H1 (cell line): Measurements from ENCODE around the gene LFNG. TPM values are rescaled to one million over a fixed set of nuclear protein-coding genes. Genes with fewer than 3 reads are reported as not detected.

ENCODE experiments used
- CTCF ChIA-PET: fragments of 300-600 bp; sonication (Branson Sonifier 250); formaldehyde crosslinking; loops from one replicate; lab custom pipeline; 2021; ENCODE audit not compliant: partially characterized antibody; lab: Charles Lee
- POLR2A ChIA-PET: fragments of 300-600 bp; sonication (Branson Sonifier 250); formaldehyde crosslinking; loops from one replicate; lab custom pipeline; 2021; ENCODE audit warnings: inconsistent platforms; ENCODE audit not compliant: partially characterized antibody; lab: Charles Lee
- DNase-seq, 2 experiments: peaks; one replicate each; pipeline versions ENCODE4 v3.0.0 to v3.0.0-alpha.2; 2010 to 2022; ENCODE audit warnings: low spot score in 2 of 2, low read depth in 1 of 2, mixed read lengths in 1 of 2
- FAIRE-seq: peaks from 2 replicates; lab custom pipeline; 2011; peaks lifted over from hg19 to GRCh38; lab: Jason Lieb, UNC
- H2AFZ ChIP-seq: 2 replicates; pipeline ENCODE4 v1.8.1; 2012; ENCODE audit warnings: low read length, inconsistent platforms
- H2AK5ac ChIP-seq: 2 replicates; pipeline ENCODE4 v1.6.1; 2013; ENCODE audit warnings: low read depth, low read length
- H2BK120ac ChIP-seq: replicated peaks from 2 replicates; pipeline ENCODE3; 2013; ENCODE audit warnings: low read depth, low read length, inconsistent platforms
- H2BK12ac ChIP-seq: 2 replicates; pipeline ENCODE4 v1.6.1; 2013; ENCODE audit warnings: low read depth, low read length
- H2BK15ac ChIP-seq: 2 replicates; pipeline ENCODE4 v1.6.1; 2013; ENCODE audit warnings: low read length
- H2BK20ac ChIP-seq: 2 replicates; pipeline ENCODE4 v1.6.1; 2013; ENCODE audit warnings: low read length
- H2BK5ac ChIP-seq: 2 replicates; pipeline ENCODE4 v1.6.1; 2013; ENCODE audit warnings: low read depth, low read length
- H3K14ac ChIP-seq: 2 replicates; pipeline ENCODE4 v1.6.1; 2013; ENCODE audit warnings: inconsistent platforms; ENCODE audit not compliant: insufficient read length
- H3K18ac ChIP-seq: 2 replicates; pipeline ENCODE4 v1.6.1; 2013; ENCODE audit warnings: low read length; ENCODE audit errors: extremely low read depth
- H3K23ac ChIP-seq: 2 replicates; pipeline ENCODE4 v1.6.1; 2013; ENCODE audit warnings: inconsistent platforms; ENCODE audit not compliant: insufficient read length
- H3K23me2 ChIP-seq: 2 replicates; pipeline ENCODE4 v1.6.1; 2013; ENCODE audit warnings: low read depth, low read length
- H3K27ac ChIP-seq: 2 replicates; pipeline ENCODE4 v1.6.1; 2011; ENCODE audit warnings: low read depth, low read length, inconsistent platforms
- H3K27me3 ChIP-seq, 4 experiments: replicated peaks in 1 of 4; 1 replicate in 1 of 4; 2 replicates in 3 of 4; pipeline versions ENCODE4 v1.6.1 to v1.8.1; 2011 to 2013; ENCODE audit warnings: low read length in 3 of 4, mild to moderate bottlenecking in 3 of 4, inconsistent platforms in 2 of 4, mixed read lengths in 2 of 4, moderate library complexity in 1 of 4; ENCODE audit not compliant: control insufficient read depth in 3 of 4, insufficient read depth in 3 of 4; ENCODE audit errors: extremely low read depth in 1 of 4
- H3K36me3 ChIP-seq, 4 experiments: 2 replicates each; pipeline versions ENCODE4 v1.6.1 to v1.8.1; 2011 to 2013; ENCODE audit warnings: mild to moderate bottlenecking in 4 of 4, low read length in 3 of 4, moderate library complexity in 2 of 4, control low read depth in 1 of 4, inconsistent platforms in 1 of 4; ENCODE audit not compliant: insufficient read depth in 4 of 4, control insufficient read depth in 2 of 4
- H3K4ac ChIP-seq: replicated peaks from 2 replicates; pipeline ENCODE3; 2013; ENCODE audit warnings: low read length, low read depth, mixed read lengths, inconsistent platforms; ENCODE audit not compliant: insufficient read length
- H3K4me1 ChIP-seq, 4 experiments: replicated peaks in 1 of 4; 1 replicate in 1 of 4; 2 replicates in 3 of 4; pipeline versions ENCODE4 v1.6.1 to v1.8.1; 2011 to 2013; ENCODE audit warnings: low read length in 3 of 4, inconsistent platforms in 2 of 4, mixed read lengths in 1 of 4; ENCODE audit not compliant: insufficient read depth in 4 of 4, control insufficient read depth in 3 of 4
- H3K4me2 ChIP-seq, 2 experiments: 2 replicates each; pipeline versions ENCODE4 v1.6.1 to v1.8.1; 2011 to 2013; ENCODE audit warnings: low read depth in 2 of 2, low read length in 2 of 2, control low read depth in 1 of 2, inconsistent platforms in 1 of 2, mild to moderate bottlenecking in 1 of 2; ENCODE audit not compliant: insufficient read depth in 1 of 2
- H3K4me3 ChIP-seq, 4 experiments: fragments of 200-600, 300-600 bp in 1 of 4; sonication (generic), shearing (Covaris generic), sonication (Bioruptor Twin) in 1 of 4; 2 replicates each; pipeline versions ENCODE4 v1.5.1 to v1.8.1; 2011 to 2016; ENCODE audit warnings: low read length in 4 of 4, low read depth in 3 of 4, control low read depth in 2 of 4, inconsistent platforms in 2 of 4, mild to moderate bottlenecking in 2 of 4, mixed read lengths in 1 of 4, moderate library complexity in 1 of 4; ENCODE audit not compliant: insufficient read depth in 2 of 4; ENCODE audit errors: extremely low read depth in 1 of 4
- H3K56ac ChIP-seq: replicated peaks from 2 replicates; pipeline ENCODE3; 2013; ENCODE audit warnings: low read depth, mild to moderate bottlenecking, mixed read lengths, low read length, inconsistent platforms; ENCODE audit not compliant: insufficient read length
- H3K79me1 ChIP-seq: 2 replicates; pipeline ENCODE4 v1.6.1; 2013; ENCODE audit warnings: low read depth, low read length, control low read depth
- H3K79me2 ChIP-seq, 2 experiments: 2 replicates each; pipeline versions ENCODE4 v1.6.1 to v1.8.1; 2012 to 2013; ENCODE audit warnings: low read length in 2 of 2, mild to moderate bottlenecking in 2 of 2, inconsistent platforms in 1 of 2; ENCODE audit not compliant: insufficient read depth in 2 of 2, control insufficient read depth in 1 of 2
- H3K9ac ChIP-seq, 4 experiments: replicated peaks in 1 of 4; 1 replicate in 1 of 4; 2 replicates in 3 of 4; pipeline versions ENCODE4 v1.6.1 to v1.8.1; 2011 to 2013; ENCODE audit warnings: low read depth in 3 of 4, low read length in 3 of 4, control low read depth in 2 of 4, mild to moderate bottlenecking in 2 of 4, moderate library complexity in 2 of 4, inconsistent platforms in 1 of 4; ENCODE audit errors: extremely low read depth in 1 of 4
- H3K9me3 ChIP-seq, 2 experiments: 2 replicates each; pipeline versions ENCODE4 v1.6.1 to v1.8.1; 2012 to 2013; ENCODE audit warnings: mild to moderate bottlenecking in 2 of 2, moderate library complexity in 2 of 2, control low read depth in 1 of 2, inconsistent platforms in 1 of 2, low read depth in 1 of 2, low read length in 1 of 2, mixed read lengths in 1 of 2; ENCODE audit not compliant: insufficient read depth in 2 of 2
- H4K20me1 ChIP-seq, 2 experiments: replicated peaks in 1 of 2; 2 replicates each; pipeline versions ENCODE3 to v1.8.1; 2011 to 2013; ENCODE audit warnings: inconsistent platforms in 2 of 2, low read length in 2 of 2, mild to moderate bottlenecking in 1 of 2; ENCODE audit not compliant: insufficient read depth in 2 of 2, control insufficient read depth in 1 of 2
- H4K5ac ChIP-seq: 2 replicates; pipeline ENCODE4 v1.6.1; 2013; ENCODE audit warnings: low read length, low read depth, mixed read lengths, inconsistent platforms; ENCODE audit not compliant: insufficient read length
- H4K8ac ChIP-seq: 2 replicates; pipeline ENCODE4 v1.8.0; 2013; ENCODE audit warnings: mild to moderate bottlenecking, moderate library complexity, low read length, inconsistent platforms; ENCODE audit not compliant: insufficient read depth; ENCODE audit errors: extremely low read depth
- H4K91ac ChIP-seq: replicated peaks from 2 replicates; pipeline ENCODE3; 2013; ENCODE audit warnings: low read length, mixed read lengths, inconsistent platforms; ENCODE audit not compliant: insufficient read length
- FOSL1 ChIP-seq: IDR thresholded peaks from 2 replicates; pipeline ENCODE4 v1.6.1; 2011; ENCODE audit warnings: mild to moderate bottlenecking, low read depth, low read length, moderate library complexity; ENCODE audit not compliant: insufficient read depth
- GTF2F1 ChIP-seq: IDR thresholded peaks from 2 replicates; pipeline ENCODE4 v1.6.1; 2012; ENCODE audit warnings: low read depth, low read length, improper control_type of control experiment, borderline replicate concordance
- KDM1A ChIP-seq: fragments of 200-600, 300-600 bp; sonication (generic); IDR thresholded peaks from 2 replicates; pipeline ENCODE4 v1.7.1; 2016; ENCODE audit warnings: mild to moderate bottlenecking, low read length, borderline replicate concordance
- KDM4A ChIP-seq: IDR thresholded peaks from one replicate; pipeline ENCODE4 v1.7.1; 2012; ENCODE audit warnings: low read depth, mild to moderate bottlenecking, moderate library complexity, low read length, inconsistent platforms; ENCODE audit not compliant: severe bottlenecking
- MAFK ChIP-seq: IDR thresholded peaks from 2 replicates; pipeline ENCODE4 v1.6.1; 2012; ENCODE audit warnings: low read depth, mild to moderate bottlenecking, improper control_type of control experiment, low read length
- POU5F1 ChIP-seq: IDR thresholded peaks from 2 replicates; pipeline ENCODE4 v1.6.1; 2011; ENCODE audit warnings: low read depth, mild to moderate bottlenecking, low read length, moderate library complexity
- RBBP5 ChIP-seq: IDR thresholded peaks from 2 replicates; pipeline ENCODE4 v1.7.1; 2012; ENCODE audit warnings: low read depth, mild to moderate bottlenecking, inconsistent platforms, low read length, moderate library complexity, borderline replicate concordance
- SAP30 ChIP-seq: fragments of 300-600 bp; sonication (generic); IDR thresholded peaks from 2 replicates; pipeline ENCODE4 v1.7.1; 2012; ENCODE audit warnings: low read length, moderate library complexity, mild to moderate bottlenecking, inconsistent platforms; ENCODE audit not compliant: insufficient read depth, insufficient replicate concordance
- SIRT6 ChIP-seq: IDR thresholded peaks from one replicate; pipeline ENCODE4 v1.7.1; 2012; ENCODE audit warnings: low read length, inconsistent platforms
- SP1 ChIP-seq: IDR thresholded peaks from 2 replicates; pipeline ENCODE4 v1.6.1; 2011; ENCODE audit warnings: low read depth, low read length
- SRF ChIP-seq: IDR thresholded peaks from 2 replicates; pipeline ENCODE4 v1.6.1; 2011; ENCODE audit warnings: mild to moderate bottlenecking, low read depth, low read length, moderate library complexity
- YY1 ChIP-seq: IDR thresholded peaks from 2 replicates; pipeline ENCODE4 v1.6.1; 2011; ENCODE audit warnings: low read depth, mild to moderate bottlenecking, low read length
- ZNF274 ChIP-seq: IDR thresholded peaks from 2 replicates; pipeline ENCODE4 v1.7.0; 2012; ENCODE audit warnings: low read length, borderline replicate concordance; ENCODE audit errors: extremely low read depth
- WGBS, 2 experiments: shearing (Covaris generic) in 1 of 2; methylation state at CpG; one replicate each; pipeline versions ENCODE4 v1.1.6 to v1.1.7; 2013 to 2015; ENCODE audit warnings: low lambda C conversion rate in 2 of 2, mixed read lengths in 2 of 2, inconsistent platforms in 1 of 2, low coverage in 1 of 2, missing lambda C conversion rate in 1 of 2; ENCODE audit not compliant: insufficient replicate concordance in 2 of 2, insufficient coverage in 1 of 2, insufficient read length in 1 of 2; ENCODE audit errors: extremely low coverage in 1 of 2, missing lambda C conversion rate in 1 of 2; 5-methylcytosine and 5-hydroxymethylcytosine counted together
- polyA plus RNA-seq, 7 experiments: library from polyadenylated mRNA; depleted of rRNA in 3 of 7; stranded (reverse) in 5 of 7; unstranded in 2 of 7; fragments of >200 nt in 5 of 7; fragments of 200-250 nt in 2 of 7; gene quantifications; 1 replicate in 5 of 7; 2 replicates in 1 of 7; 4 replicates in 1 of 7; pipeline versions ENCODE4 v1.2.1 to v1.2.3, GENCODE V29; 2011 to 2013; ENCODE audit warnings: missing spikeins in 2 of 7, mixed read lengths in 2 of 7
- total RNA-seq: library from RNA; stranded (reverse); fragmentation: NEBNext Ultra II Directional; extraction: Animal tissue kit (Norgen Biotek cat#: 25700); gene quantifications from 2 replicates; pipeline ENCODE4 v1.2.1, GENCODE V29; 2021
- TF ChIP-seq, protein P1 (sequence below): IDR thresholded peaks from 2 replicates; pipeline ENCODE4 v1.6.1; 2011; ENCODE audit warnings: low read depth, mild to moderate bottlenecking, low read length; ENCODE audit not compliant: insufficient read depth

LFNG gene
- total and polyA plus RNA-seq, 2 of the 8 experiments (the other 6 are each of a cell fraction or from before 2014, with no cell fraction given) = 31.6 to 35.6 TPM

DNA sequence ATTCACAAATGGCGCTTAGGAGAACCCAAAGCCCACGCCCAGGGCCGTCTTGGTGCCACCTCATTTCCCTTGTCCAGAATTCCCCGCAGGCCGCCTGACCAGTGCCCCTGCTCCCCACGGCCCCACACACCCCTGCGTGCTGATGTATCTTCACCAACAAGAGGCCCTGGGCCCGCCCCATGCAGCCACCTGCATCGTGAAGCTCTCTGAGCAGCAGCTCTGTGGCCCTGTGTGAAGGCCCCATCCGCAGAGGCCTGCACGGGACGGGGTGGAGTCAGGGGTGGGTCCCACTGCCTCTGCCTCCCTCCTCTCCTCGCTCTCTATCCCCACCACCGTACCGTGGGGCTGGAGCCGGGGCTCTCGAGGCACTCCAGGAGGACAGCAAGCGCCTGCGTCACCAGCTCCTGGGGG lies 21.1 kb downstream of the LFNG start:
- ChIA-PET CTCF (interaction anchor here (0.8 to 2.2 kb wide), 6 partner anchors 9 to 110 kb away, joined by 3 to 13 read pairs (median 4); no protein-coding TSS in a partner anchor), POLR2A (interaction anchor here (0.6 to 7.0 kb wide), 6 partner anchors 11 to 1014 kb away, joined by 3 to 68 read pairs (median 6); no protein-coding TSS in a partner anchor)
- H3K14ac ChIP-seq = no peak overlapping the region
- H3K56ac ChIP-seq = no peak overlapping the region
- H3K23me2 ChIP-seq = no peaks in the 10 kb centered on the region
- FAIRE-seq (no peak), DNase-seq (no peak)
- no peak overlapping the region for H4K91ac ChIP-seq
- no peak overlapping the region for H3K27ac ChIP-seq
- H3K23ac ChIP-seq = no peak overlapping the region
- no peak overlapping the region for H3K4ac ChIP-seq
- H3K79me2 ChIP-seq = no peaks in the 10 kb centered on the region
- no peak overlapping the region for H3K4me2 ChIP-seq
- no peak overlapping the region for H4K5ac ChIP-seq
- H2BK12ac ChIP-seq = no peak overlapping the region
- H3K36me3 ChIP-seq = peaks cover 15 to 57% (median 29%) of the 10 kb centered on the region in 4 experiments; a peak in 7 of 8 replicates
- no peak overlapping the region for H2BK5ac ChIP-seq
- peaks cover 3% of the 10 kb centered on the region; the same call in 1 of the 2 replicates for H3K79me1 ChIP-seq
- H2AK5ac ChIP-seq = no peak overlapping the region
- peaks cover 0 to 8% of the 10 kb centered on the region in 2 experiments for H4K20me1 ChIP-seq
- H2BK120ac ChIP-seq = no peak overlapping the region
- no peaks in the 10 kb centered on the region for H3K27me3 ChIP-seq
- no peak overlapping the region for H2BK15ac ChIP-seq
- no peak overlapping the region for H2BK20ac ChIP-seq
- no peaks in the 10 kb centered on the region for H3K4me1 ChIP-seq
- no peak overlapping the region for H3K4me3 ChIP-seq
- H4K8ac ChIP-seq = no peak overlapping the region
- H2AFZ ChIP-seq = no peak overlapping the region
- H3K9me3 ChIP-seq = no peaks in the 10 kb centered on the region
- no peak overlapping the region for H3K18ac ChIP-seq
- H3K9ac ChIP-seq = no peak overlapping the region
- 93% methylated on average over 10 of the region's 19 CpGs; no CpG with 5 or more reads in 1 of the 2 experiments for WGBS, 2 experiments
- no peak for TF ChIP-seq POU5F1
- no peak for TF ChIP-seq RBBP5
- TF ChIP-seq SRF = no peak
- TF ChIP-seq SIRT6 = no peak
- TF ChIP-seq ZNF274 = no peak
- TF ChIP-seq SAP30 = no peak
- TF ChIP-seq YY1 = no peak
- TF ChIP-seq SP1 = no peak
- no peak for TF ChIP-seq GTF2F1
- no peak for TF ChIP-seq KDM1A
- TF ChIP-seq, protein P1, sequence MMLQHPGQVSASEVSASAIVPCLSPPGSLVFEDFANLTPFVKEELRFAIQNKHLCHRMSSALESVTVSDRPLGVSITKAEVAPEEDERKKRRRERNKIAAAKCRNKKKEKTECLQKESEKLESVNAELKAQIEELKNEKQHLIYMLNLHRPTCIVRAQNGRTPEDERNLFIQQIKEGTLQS = no peak
- no peak for TF ChIP-seq KDM4A
- TF ChIP-seq FOSL1 = no peak
- no peak for TF ChIP-seq MAFK
